ENCODE results near the gene ACP1. TPM values are rescaled to one million over a fixed set of nuclear protein-coding genes. Genes with fewer than 3 reads are reported as not detected.
A peak's percentile ranks its signal among the peaks of the same experiment; 100 is the strongest.

Gene ACP1
- total RNA-seq, 2 experiments from 2014 or later: 121 to 127 TPM

GRCh38 chr2:257842-258241 lies 6.9 kb upstream of the ACP1 start:
- no peak for DNase-seq
- Mint-ChIP-seq H3K27ac (no peak overlapping the region), H3K27me3 (no peaks in the 10 kb centered on the region), H3K9me3 (peaks cover 20% of the 10 kb centered on the region), H3K36me3 (peaks cover 21% of the 10 kb centered on the region), H3K4me3 (no peak overlapping the region), H3K4me1 (ENCODE audit: low read depth) (peaks cover 6% of the 10 kb centered on the region)
- CTCF ChIA-PET: interaction anchor here (2.4 kb wide), 1 partner anchor 11 kb away, joined by 17 read pairs; no protein-coding TSS in a partner anchor
- intact Hi-C loops (cut with micrococcal nuclease): no loop called here
- POLR2A ChIA-PET: no interaction called here

- Mint-ChIP-seq H3K4me1 (ENCODE audit: low read depth) (peaks cover 8% of the 10 kb centered on the region), H3K27ac (no peak overlapping the region), H3K27me3 (no peaks in the 10 kb centered on the region), H3K4me3 (no peak overlapping the region), H3K9me3 (peaks cover 20% of the 10 kb centered on the region), H3K36me3 (peaks cover 21% of the 10 kb centered on the region)
- intact Hi-C loops (cut with micrococcal nuclease): no loop called here
- POLR2A ChIA-PET: no interaction called here
- CTCF ChIA-PET: interaction anchor here (2.4 kb wide), 1 partner anchor 12 kb away, joined by 17 read pairs; no protein-coding TSS in a partner anchor
- no peak for DNase-seq
Observed at GRCh38 chr2:258933-259332, 5.8 kb upstream of the ACP1 start.

GRCh38 chr2:259789-260331 lies 4.9 kb upstream of the ACP1 start:
- Mint-ChIP-seq H3K36me3 (peaks cover 21% of the 10 kb centered on the region), H3K4me1 (ENCODE audit: low read depth) (peaks cover 8% of the 10 kb centered on the region), H3K4me3 (no peak overlapping the region), H3K9me3 (peaks cover 20% of the 10 kb centered on the region), H3K27ac (no peak overlapping the region), H3K27me3 (no peaks in the 10 kb centered on the region)
- intact Hi-C loops (cut with micrococcal nuclease): no loop called here
- CTCF ChIA-PET: no interaction called here
- DNase-seq: no peak
- POLR2A ChIA-PET: no interaction called here

GRCh38 chr2:260507-261161 lies 4.1 kb upstream of the ACP1 start:
- peaks cover 23% of the 10 kb centered on the region for H3K36me3 Mint-ChIP-seq
- H3K4me3 Mint-ChIP-seq: no peak overlapping the region
- H3K4me1 Mint-ChIP-seq (ENCODE audit: low read depth): peaks cover 9% of the 10 kb centered on the region
- POLR2A ChIA-PET: no interaction called here
- CTCF ChIA-PET: interaction anchor here (2.1 kb wide), 1 partner anchor 14 kb away, joined by 9 read pairs; no protein-coding TSS in a partner anchor
- no peaks in the 10 kb centered on the region for H3K27me3 Mint-ChIP-seq
- intact Hi-C loops (cut with micrococcal nuclease): no loop called here
- no peak for DNase-seq
- H3K9me3 Mint-ChIP-seq: peaks cover 20% of the 10 kb centered on the region
- no peak overlapping the region for H3K27ac Mint-ChIP-seq

- peaks cover 23% of the 10 kb centered on the region for H3K4me1 Mint-ChIP-seq (ENCODE audit: low read depth)
- ChIA-PET CTCF (interaction anchor here (0.5 to 2.1 kb wide), 2 partner anchors 16 to 22 kb away, joined by 3 to 9 read pairs; no protein-coding TSS in a partner anchor), POLR2A (no interaction called here)
- H3K27ac Mint-ChIP-seq: no peak overlapping the region
- H3K4me3 Mint-ChIP-seq: no peak overlapping the region
- intact Hi-C loops (cut with micrococcal nuclease): no loop called here
- H3K36me3 Mint-ChIP-seq: peaks cover 24% of the 10 kb centered on the region
- DNase-seq: no peak
- H3K27me3 Mint-ChIP-seq: no peaks in the 10 kb centered on the region
- H3K9me3 Mint-ChIP-seq: peaks cover 20% of the 10 kb centered on the region
Observed at GRCh38 chr2:262117-262516, 2.6 kb upstream of the ACP1 start.

- intact Hi-C loops (cut with micrococcal nuclease): no loop called here
- Mint-ChIP-seq H3K9me3 (peaks cover 9% of the 10 kb centered on the region), H3K4me3 (peak overlapping the region; percentile 71), H3K4me1 (ENCODE audit: low read depth) (peaks cover 31% of the 10 kb centered on the region), H3K27ac (peak overlapping the region; percentile 58), H3K36me3 (peaks cover 24% of the 10 kb centered on the region), H3K27me3 (no peaks in the 10 kb centered on the region)
- POLR2A ChIA-PET: interaction anchor here (1.4 kb wide), 1 partner anchor 9 kb away, joined by 3 read pairs; no protein-coding TSS in a partner anchor
- peak; percentile 11 for DNase-seq
- CTCF ChIA-PET: interaction anchor here (2.1 kb wide), 1 partner anchor 17 kb away, joined by 9 read pairs; no protein-coding TSS in a partner anchor
Observed at GRCh38 chr2:263022-263738, 1.6 kb upstream of the ACP1 start.

- peak; percentile 62 for DNase-seq
- intact Hi-C loops (cut with micrococcal nuclease): loop anchor here (1.0 to 2.0 kb wide), 2 partner anchors 17 to 412 kb away; no protein-coding TSS in a partner anchor
- POLR2A ChIA-PET: interaction anchor here (1.4 kb wide), 1 partner anchor 9 kb away, joined by 3 read pairs; no protein-coding TSS in a partner anchor
- Mint-ChIP-seq H3K27me3 (no peaks in the 10 kb centered on the region), H3K36me3 (peaks cover 16% of the 10 kb centered on the region), H3K9me3 (peaks cover 2% of the 10 kb centered on the region), H3K4me3 (peak within 1 kb of the TSS; percentile 91), H3K4me1 (ENCODE audit: low read depth) (peaks cover 38% of the 10 kb centered on the region), H3K27ac (peak within 1 kb of the TSS; percentile 93)
- CTCF ChIA-PET: no interaction called here
Observed at GRCh38 chr2:263774-264492, 814 bp upstream of the ACP1 start, which contains the start of gene SH3YL1. Gene SH3YL1, minus strand, starts transcription at chr2:264032. Its CDS starts 48 bp downstream, at chr2:263984.

GRCh38 chr2:268323-268722 lies 3.6 kb downstream of the ACP1 start:
- POLR2A ChIA-PET: no interaction called here
- H3K4me3 Mint-ChIP-seq: no peak overlapping the region
- DNase-seq: no peak
- no peak overlapping the region for H3K27ac Mint-ChIP-seq
- peaks cover 48% of the 10 kb centered on the region for H3K4me1 Mint-ChIP-seq (ENCODE audit: low read depth)
- H3K27me3 Mint-ChIP-seq: no peaks in the 10 kb centered on the region
- CTCF ChIA-PET: no interaction called here
- peaks cover 23% of the 10 kb centered on the region for H3K36me3 Mint-ChIP-seq
- intact Hi-C loops (cut with micrococcal nuclease): no loop called here
- no peaks in the 10 kb centered on the region for H3K9me3 Mint-ChIP-seq

- no peaks in the 10 kb centered on the region for H3K27me3 Mint-ChIP-seq
Observed at GRCh38 chr2:269356-270030, 4.7 kb downstream of the ACP1 start.

GRCh38 chr2:270861-271260 lies 6.1 kb downstream of the ACP1 start:
- POLR2A ChIA-PET: no interaction called here
- no peak overlapping the region for H3K4me3 Mint-ChIP-seq
- intact Hi-C loops (cut with micrococcal nuclease): no loop called here
- no peak for DNase-seq
- H3K36me3 Mint-ChIP-seq: peaks cover 27% of the 10 kb centered on the region
- no peak overlapping the region for H3K27ac Mint-ChIP-seq
- CTCF ChIA-PET: interaction anchor here (0.9 to 1.9 kb wide), 2 partner anchors 19 to 24 kb away, joined by 3 to 5 read pairs; no protein-coding TSS in a partner anchor
- peaks cover 45% of the 10 kb centered on the region for H3K4me1 Mint-ChIP-seq (ENCODE audit: low read depth)
- no peaks in the 10 kb centered on the region for H3K9me3 Mint-ChIP-seq
- H3K27me3 Mint-ChIP-seq: no peaks in the 10 kb centered on the region

More at GRCh38 chr2:269356-270030, 4.7 kb downstream of the ACP1 start:
- Mint-ChIP-seq H3K4me1 (ENCODE audit: low read depth) (peaks cover 46% of the 10 kb centered on the region), H3K4me3 (no peak overlapping the region), H3K27ac (no peak overlapping the region), H3K9me3 (no peaks in the 10 kb centered on the region), H3K36me3 (peaks cover 26% of the 10 kb centered on the region)
- POLR2A ChIA-PET: no interaction called here
- DNase-seq: no peak
- intact Hi-C loops (cut with micrococcal nuclease): no loop called here
- CTCF ChIA-PET: no interaction called here

GRCh38 chr2:271917-272316 lies 7.2 kb downstream of the ACP1 start:
- POLR2A ChIA-PET: interaction anchor here (1.3 kb wide), 1 partner anchor 8 kb away, joined by 3 read pairs; the partner anchor contains the start of gene SH3YL1
- DNase-seq: no peak
- Mint-ChIP-seq H3K4me3 (no peak overlapping the region), H3K36me3 (peaks cover 32% of the 10 kb centered on the region), H3K27ac (no peak overlapping the region), H3K27me3 (no peaks in the 10 kb centered on the region), H3K4me1 (ENCODE audit: low read depth) (peaks cover 36% of the 10 kb centered on the region), H3K9me3 (no peaks in the 10 kb centered on the region)
- intact Hi-C loops (cut with micrococcal nuclease): no loop called here
- CTCF ChIA-PET: interaction anchor here (0.7 to 1.9 kb wide), 3 partner anchors 18 to 260 kb away, joined by 4 to 5 read pairs (median 5); no protein-coding TSS in a partner anchor

Data from activated CD4-positive, alpha-beta memory T cell treated with anti-CD3 and anti-CD28 coated beads for 36 hours (primary cell).